ENCODE results near the gene SLC16A8.

DNA sequence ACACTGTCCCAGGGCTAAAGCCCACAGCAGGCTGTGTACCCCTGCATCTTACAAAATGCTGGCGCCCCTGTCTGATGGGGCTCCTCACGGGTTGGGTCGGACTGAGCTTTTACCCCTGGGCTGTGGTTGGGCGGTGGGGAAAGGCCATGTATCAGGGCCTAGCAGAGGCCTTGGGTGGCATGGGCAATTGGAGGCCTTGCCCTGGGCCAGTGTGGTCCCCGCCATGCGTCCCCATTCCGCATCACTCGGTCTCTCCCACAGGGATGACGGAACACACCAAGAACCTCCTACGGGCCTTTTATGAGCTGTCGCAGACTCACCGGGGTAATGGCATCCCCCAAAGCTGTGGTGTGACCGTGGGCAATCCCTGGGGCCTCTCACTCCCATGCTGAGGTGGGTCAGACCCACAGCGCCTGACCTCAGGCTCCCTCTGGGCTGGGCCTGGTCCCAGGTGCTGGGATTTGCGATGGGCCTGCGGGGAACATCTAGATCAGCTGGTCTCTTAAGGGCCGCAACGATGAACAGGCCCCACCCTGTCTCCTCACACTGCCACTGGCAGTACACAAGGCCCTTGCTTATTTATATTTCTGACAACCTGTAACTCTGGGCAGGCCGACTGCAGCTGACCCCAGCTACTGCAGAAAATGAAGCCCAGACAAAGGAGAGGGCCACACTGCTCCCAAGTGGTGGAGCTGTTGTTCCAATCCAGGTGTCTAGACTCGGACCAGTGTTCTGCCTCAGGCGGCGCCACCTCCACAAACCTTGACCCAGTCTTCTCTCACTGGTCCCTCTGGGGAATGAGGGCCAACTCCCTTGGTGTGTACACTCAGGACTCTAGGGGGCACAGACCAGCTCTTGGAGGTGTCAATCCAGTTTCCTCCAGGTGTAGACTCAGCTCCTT is 12.3 kb downstream of the SLC16A8 start:
- TF ChIP-seq, protein P1, sequence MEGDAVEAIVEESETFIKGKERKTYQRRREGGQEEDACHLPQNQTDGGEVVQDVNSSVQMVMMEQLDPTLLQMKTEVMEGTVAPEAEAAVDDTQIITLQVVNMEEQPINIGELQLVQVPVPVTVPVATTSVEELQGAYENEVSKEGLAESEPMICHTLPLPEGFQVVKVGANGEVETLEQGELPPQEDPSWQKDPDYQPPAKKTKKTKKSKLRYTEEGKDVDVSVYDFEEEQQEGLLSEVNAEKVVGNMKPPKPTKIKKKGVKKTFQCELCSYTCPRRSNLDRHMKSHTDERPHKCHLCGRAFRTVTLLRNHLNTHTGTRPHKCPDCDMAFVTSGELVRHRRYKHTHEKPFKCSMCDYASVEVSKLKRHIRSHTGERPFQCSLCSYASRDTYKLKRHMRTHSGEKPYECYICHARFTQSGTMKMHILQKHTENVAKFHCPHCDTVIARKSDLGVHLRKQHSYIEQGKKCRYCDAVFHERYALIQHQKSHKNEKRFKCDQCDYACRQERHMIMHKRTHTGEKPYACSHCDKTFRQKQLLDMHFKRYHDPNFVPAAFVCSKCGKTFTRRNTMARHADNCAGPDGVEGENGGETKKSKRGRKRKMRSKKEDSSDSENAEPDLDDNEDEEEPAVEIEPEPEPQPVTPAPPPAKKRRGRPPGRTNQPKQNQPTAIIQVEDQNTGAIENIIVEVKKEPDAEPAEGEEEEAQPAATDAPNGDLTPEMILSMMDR (IDR thresholded peaks at IDR 0.05) = no peak
- TF ChIP-seq POLR2A (IDR thresholded peaks at IDR 0.05) = no peak
- no peak for TF ChIP-seq EP300 (IDR thresholded peaks at IDR 0.05)
